GM18498 (cell line): Measurements from ENCODE around the gene SOST.

Source experiments
- ATAC-seq: cut with Tn5 transposase; IDR thresholded peaks from one replicate; pipeline ENCODE4 v1.9.1; 2021; ENCODE audit warnings: mild to moderate bottlenecking, moderate library complexity; ENCODE audit not compliant: unreplicated experiment

SOST gene

GRCh38 chr17:43774304-43775250, 16.0 kb upstream of the SOST start:
- ATAC-seq: no peak

- ATAC-seq: no peak
Observed at GRCh38 chr17:43772877-43773648, 14.5 kb upstream of the SOST start.

- ATAC-seq: no peak
Observed at GRCh38 chr17:43771463-43771862, 12.9 kb upstream of the SOST start.

DNA sequence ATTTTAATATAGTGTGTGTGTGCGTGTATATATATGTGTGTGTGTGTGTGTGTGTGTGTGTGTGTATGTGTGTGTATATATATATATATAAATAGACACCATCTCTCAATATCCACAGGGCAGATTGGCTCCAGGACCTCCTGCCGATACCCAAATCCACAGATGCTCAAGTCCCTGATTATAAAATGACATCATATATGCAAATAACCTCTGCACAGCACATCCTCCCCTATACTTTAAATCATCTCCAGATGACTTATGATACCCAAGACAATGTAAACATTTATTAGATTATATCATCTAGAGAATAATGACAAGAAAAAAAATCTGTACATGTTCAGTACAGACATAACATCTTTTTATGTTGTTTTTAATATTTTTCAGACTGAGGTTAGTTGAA, 12.4 kb upstream of the SOST start:
- no peak for ATAC-seq

- no peak for ATAC-seq
Observed at GRCh38 chr17:43769859-43770258, 11.3 kb upstream of the SOST start.

DNA sequence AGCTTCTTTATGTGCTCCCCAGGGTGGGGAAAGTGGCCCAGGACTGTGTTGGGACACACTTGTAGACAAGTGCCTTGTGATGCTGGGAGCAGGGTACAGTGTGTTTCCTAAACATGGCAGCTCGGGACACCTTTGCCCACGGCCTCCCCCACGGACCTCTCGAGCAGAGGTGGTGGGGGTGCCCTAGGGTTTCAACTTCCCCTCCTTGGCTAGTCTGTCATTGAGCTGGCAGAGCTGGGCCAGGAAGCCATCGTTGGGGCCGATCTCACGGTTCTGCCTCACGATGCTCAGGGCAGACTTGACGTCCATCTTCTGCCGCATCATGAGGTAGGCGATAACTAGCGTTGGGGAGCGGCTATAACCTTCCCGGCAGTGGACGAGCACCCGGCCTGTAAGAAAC, 10.8 kb upstream of the SOST start:
- no peak for ATAC-seq

DNA sequence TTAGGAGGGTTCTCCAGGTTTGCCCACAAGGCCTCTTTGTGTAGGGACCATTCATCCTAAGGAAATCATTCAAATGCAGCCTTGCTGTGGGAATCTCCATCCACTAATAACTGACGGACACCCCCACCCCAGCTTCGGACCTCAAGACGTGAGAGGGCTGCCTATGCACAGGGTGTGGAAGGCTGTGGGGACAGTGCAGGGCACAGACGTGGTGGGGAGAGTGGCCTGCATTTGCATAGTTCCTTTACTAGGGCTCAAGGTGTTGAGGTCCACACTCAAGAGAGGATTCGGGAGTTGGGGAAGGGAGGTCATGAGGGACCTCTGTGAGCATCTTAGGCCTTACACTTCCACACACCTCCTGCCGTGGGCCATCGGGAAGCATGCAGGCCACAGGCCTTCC, 10.4 kb upstream of the SOST start:
- ATAC-seq: no peak

GRCh38 chr17:43768382-43768781, 9.8 kb upstream of the SOST start:
- no peak for ATAC-seq

DNA sequence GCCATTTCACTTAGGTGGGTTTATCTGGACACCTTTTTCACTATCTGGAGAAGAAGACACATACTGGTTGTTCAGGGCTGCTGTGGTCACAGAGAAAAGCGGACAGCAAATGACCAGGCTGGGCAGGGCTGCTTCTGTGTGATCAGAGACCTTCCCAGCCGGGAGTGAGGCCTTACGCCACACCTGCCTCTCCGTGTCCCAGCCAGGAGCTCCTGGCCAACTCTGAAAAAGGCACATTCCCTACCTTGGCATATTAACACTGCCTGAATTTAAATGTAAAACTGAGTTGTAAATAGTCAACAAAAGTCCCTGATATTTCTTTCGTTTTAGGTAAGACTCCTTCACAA, 9.1 kb upstream of the SOST start:
- no peak for ATAC-seq

- no peak for ATAC-seq
Observed at GRCh38 chr17:43767053-43767712, 8.6 kb upstream of the SOST start.

DNA sequence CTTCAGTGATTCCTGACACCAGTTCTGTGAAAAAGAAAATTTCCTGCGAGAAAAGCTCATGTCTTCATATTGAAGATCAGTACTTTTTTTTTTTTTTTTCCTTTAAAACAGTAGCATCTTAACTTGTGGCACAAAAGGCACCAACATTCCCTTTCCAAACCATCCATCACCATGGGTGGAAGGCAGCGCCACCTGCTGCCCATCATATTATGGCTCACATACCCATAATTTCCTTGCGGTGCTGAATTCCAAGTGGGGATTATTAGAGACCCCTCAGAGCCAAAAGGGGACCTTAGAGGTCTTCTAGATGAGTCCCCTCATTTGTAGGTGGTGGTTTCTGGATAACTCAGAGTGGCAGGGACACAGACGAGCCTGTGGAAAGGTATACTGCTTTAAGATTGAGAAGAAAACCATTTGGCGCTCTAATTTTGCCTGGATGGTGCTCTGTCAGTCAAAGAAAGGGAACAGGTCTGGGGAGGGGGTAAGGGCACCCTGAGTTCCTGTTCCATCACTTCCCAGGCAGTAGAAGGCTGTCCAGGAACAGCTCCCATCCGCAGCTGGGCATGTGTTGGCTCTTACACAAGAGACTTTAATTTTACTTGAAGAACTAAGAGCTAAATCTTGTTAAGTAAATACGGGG, 7.9 kb upstream of the SOST start:
- no peak for ATAC-seq

DNA sequence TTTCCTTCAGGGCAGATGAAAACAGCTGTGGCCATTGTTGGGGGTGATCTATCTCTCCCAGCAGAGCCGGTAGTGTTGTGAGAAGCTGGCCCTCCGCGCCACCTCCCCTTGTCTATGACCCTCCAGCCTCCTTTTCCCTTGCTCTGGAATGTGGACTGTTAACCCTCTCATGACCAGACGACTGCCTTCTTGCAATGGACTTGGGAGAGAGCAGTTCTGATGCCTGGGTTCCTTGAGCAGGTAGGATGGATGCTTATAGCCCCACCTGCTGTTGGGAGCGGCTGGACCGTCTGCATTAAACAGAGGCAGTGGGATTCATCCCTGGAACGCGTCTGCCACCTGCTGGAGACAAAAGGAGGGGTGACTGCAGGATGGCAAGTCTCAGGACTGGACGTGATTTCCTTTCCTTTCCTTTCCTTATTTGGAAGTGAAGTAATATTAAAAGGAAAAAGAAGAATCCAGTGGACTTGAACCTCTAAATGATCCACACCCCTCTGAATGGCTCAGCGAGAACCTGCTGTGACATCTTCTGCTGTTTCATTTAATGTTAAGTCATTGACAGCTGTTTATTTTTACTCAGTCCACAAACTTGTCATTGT, 1.8 kb upstream of the SOST start:
- ATAC-seq: no peak

- no peak for ATAC-seq
Observed at GRCh38 chr17:43759836-43760235, 1.2 kb upstream of the SOST start.

DNA sequence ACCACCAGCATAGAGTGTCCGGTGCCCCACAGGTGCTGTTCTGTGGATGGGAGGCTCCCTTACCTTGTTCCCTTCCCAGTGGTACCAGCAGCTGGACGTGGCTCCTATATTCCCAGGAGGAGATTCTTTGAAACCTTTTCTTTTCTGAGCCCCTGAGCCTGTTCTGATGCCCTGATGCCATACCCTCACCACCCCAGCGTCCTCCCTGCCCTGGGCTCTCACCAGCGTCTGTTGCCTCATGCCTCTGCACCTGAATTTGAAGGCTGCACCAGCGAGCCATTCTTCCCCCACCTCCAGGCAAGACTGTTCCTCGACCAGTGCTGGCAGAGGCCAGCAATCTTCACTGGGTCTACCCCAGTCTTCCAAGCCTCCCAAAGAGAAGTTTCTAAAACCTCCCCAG, 505 bp downstream of the SOST start:
- no peak for ATAC-seq

GRCh38 chr17:43757171-43757660, 1.4 kb downstream of the SOST start:
- no peak for ATAC-seq

- no peak for ATAC-seq
Observed at GRCh38 chr17:43756201-43756600, 2.4 kb downstream of the SOST start.

DNA sequence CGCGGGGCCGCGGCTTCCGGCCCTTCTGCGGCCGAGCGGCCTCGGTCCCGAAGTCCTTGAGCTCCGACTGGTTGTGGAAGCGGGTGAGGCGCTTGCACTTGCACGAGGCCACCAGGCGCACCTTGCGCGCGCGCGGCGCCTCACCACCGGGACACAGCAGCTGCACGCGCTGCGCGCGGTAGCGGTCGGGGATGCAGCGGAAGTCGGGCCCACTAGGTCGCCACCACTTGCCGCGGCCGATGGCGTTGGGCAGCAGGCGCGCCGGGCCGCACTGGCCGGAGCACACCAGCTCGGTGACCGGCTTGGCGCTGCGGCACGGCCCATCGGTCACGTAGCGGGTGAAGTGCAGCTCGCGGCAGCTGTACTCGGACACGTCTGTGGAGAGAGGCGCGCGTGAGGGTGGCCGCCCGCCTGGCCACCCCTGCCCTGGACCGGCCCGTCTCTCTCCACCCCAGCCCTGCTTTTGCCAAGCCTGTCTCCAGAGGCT, 3.2 kb downstream of the SOST start:
- no peak for ATAC-seq

- no peak for ATAC-seq
Observed at GRCh38 chr17:43754947-43755346, 3.6 kb downstream of the SOST start.

DNA sequence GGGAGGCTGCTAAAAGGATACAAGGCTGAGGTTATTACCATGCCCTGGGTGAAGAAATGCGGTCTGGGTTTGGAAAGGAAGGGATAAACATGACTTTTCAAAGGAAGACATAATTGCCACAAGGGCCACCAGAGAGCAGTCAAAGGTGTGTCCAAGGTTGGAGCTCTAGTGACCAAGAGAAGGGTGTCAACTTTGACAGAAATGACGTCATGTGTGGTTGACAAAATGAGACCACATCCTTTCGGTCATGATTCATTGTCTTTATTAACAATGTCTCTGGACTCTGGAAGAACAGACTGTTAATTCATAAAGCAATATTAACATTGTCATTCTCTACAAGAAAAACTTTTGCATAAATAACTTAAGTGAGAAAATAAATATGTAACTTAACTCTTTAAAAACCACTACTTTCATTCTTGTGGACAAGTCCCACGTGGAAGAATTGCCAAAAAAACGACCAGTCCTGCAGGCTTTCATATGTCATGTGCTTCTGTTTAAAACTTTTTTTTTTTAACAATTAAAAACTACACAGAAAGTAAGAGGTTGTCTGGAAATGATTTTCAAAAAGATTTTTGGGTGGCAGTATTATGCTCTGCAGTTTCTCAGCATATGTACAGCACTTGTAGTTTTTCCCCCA, 5.0 kb downstream of the SOST start:
- no peak for ATAC-seq

- no peak for ATAC-seq
Observed at GRCh38 chr17:43750153-43750552, 8.4 kb downstream of the SOST start.
